Measurements from ENCODE around the gene ZNF281. TPM values are rescaled to one million over a fixed set of nuclear protein-coding genes. Genes with fewer than 3 reads are reported as not detected.

The ZNF281 gene
- total and polyA plus RNA-seq, 9 of the 15 experiments (the other 6 are each of a cell fraction or from before 2014, with no cell fraction given) = 9.6 to 24.9 (median 16.5) TPM

DNA sequence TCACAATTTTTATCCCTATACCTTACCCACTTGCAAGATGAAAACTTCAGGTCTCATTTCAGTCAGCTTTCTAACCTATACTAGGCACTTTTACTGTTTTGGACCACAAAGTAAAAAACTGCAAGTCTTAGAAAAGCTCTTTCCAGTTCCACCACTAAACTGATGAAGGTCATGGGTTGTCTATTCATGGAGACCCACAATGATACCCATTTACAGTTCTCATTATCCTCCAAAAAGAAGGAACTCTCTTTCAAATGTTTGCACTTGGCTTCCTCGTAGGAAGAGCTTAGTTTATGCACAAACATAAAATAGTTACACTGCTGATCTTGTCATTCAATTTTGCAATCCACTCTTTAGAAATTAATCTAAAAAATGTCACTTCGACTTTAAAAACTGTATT lies 9.3 kb downstream of the ZNF281 start:
- no peak for FAIRE-seq
- CTCF ChIA-PET (ENCODE audit: low intra/inter-chr PET ratio) = no interaction called here
- no peak for TF ChIP-seq NONO (IDR thresholded peaks at IDR 0.05; ENCODE audit: low read depth in 2 of 2, low read length in 1 of 2)
- TF ChIP-seq ARHGAP35 (IDR thresholded peaks at IDR 0.05; ENCODE audit: partially characterized antibody) = no peak
- no peak for TF ChIP-seq HNRNPK (IDR thresholded peaks at IDR 0.05; ENCODE audit: low read depth, low read length, poor library complexity, severe bottlenecking)
- no peak for TF ChIP-seq HOXB6 (CRISPR knock-in tag; IDR thresholded peaks at IDR 0.05; ENCODE audit: borderline replicate concordance)
- TF ChIP-seq MBD2 (IDR thresholded peaks at IDR 0.05; ENCODE audit: borderline replicate concordance, low read depth) = no peak
- TF ChIP-seq, protein P1, sequence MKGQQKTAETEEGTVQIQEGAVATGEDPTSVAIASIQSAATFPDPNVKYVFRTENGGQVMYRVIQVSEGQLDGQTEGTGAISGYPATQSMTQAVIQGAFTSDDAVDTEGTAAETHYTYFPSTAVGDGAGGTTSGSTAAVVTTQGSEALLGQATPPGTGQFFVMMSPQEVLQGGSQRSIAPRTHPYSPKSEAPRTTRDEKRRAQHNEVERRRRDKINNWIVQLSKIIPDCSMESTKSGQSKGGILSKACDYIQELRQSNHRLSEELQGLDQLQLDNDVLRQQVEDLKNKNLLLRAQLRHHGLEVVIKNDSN (CRISPR knock-in tag; IDR thresholded peaks at IDR 0.05) = no peak
- TF ChIP-seq ZNF780A (CRISPR knock-in tag; IDR thresholded peaks at IDR 0.05) = no peak
- no peak for TF ChIP-seq ELF2 (CRISPR knock-in tag; IDR thresholded peaks at IDR 0.05)
- TF ChIP-seq GTF2F1 (IDR thresholded peaks at IDR 0.05; ENCODE audit: low read depth, low read length) = no peak
- TF ChIP-seq ZBTB1 (CRISPR knock-in tag; IDR thresholded peaks at IDR 0.05; ENCODE audit: borderline replicate concordance, low read depth) = no peak
- no peak for TF ChIP-seq ZNF785 (CRISPR knock-in tag; IDR thresholded peaks at IDR 0.05)
- TF ChIP-seq YBX1 (IDR thresholded peaks at IDR 0.05) = no peak

More for the DNA sequence above, 9.3 kb downstream of the ZNF281 start:
- DNase-seq (ENCODE audit: extremely low read depth in 1 of 4, low spot score in 3 of 4) (no peak), ATAC-seq (no peak)
- Histone ChIP-seq H3K9me1 (ENCODE audit: control insufficient read depth, insufficient read depth, low read length) (no peaks in the 10 kb centered on the region), H3K36me3 (ENCODE audit: control insufficient read depth, insufficient read depth, low read length) (peaks cover 18% of the 10 kb centered on the region; the same call in 2 of the 3 replicates), H4K20me1 (replicated peaks; ENCODE audit: control insufficient read depth, insufficient read depth, low read length) (no peaks in the 10 kb centered on the region), H3K4me1 (replicated peaks in 1 of 2; ENCODE audit: control insufficient read depth in 2 of 2, insufficient read depth in 2 of 2, low read length in 2 of 2) (no peaks in the 10 kb centered on the region), H3K4me2 (ENCODE audit: insufficient read depth, low read length) (no peak overlapping the region), H3K9me3 (replicated peaks; ENCODE audit: control insufficient read depth, insufficient read depth, low read depth, low read length) (no peaks in the 10 kb centered on the region), H3K9ac (ENCODE audit: insufficient read depth in 1 of 2, low read depth in 2 of 2, low read length in 2 of 2) (no peak overlapping the region), H3K79me2 (ENCODE audit: control insufficient read depth, insufficient read depth, low read length) (peaks cover 7% of the 10 kb centered on the region; the same call in 2 of the 3 replicates), H2AFZ (ENCODE audit: low read depth, low read length) (no peak overlapping the region), H3K27ac (ENCODE audit: extremely low read depth, low read depth, low read length) (no peak overlapping the region), H3K4me3 (no peak overlapping the region), H3K27me3 (ENCODE audit: control insufficient read depth in 2 of 2, insufficient read depth in 2 of 2, low read length in 2 of 2) (no peaks in the 10 kb centered on the region)
- BruUV-seq (replicated peaks) = no TSS peak
- intact Hi-C loops (cut with micrococcal nuclease) (no loop called here), in situ Hi-C loops (cut with MboI) (no loop called here)
- WGBS (ENCODE audit: insufficient coverage, low coverage, missing lambda C conversion rate) = 80% methylated on average over 2 of the region's 2 CpGs
- POLR2A ChIA-PET = interaction anchor here (1.3 to 1.6 kb wide), 2 partner anchors 8 to 9 kb away, joined by 4 to 5 read pairs; partner anchors contain the start of gene ZNF281

Data from K562 (cell line).